Urothelium cell line (cell line): ENCODE results near the gene CFAP206.

ENCODE experiments used
- DNase-seq: peaks from one replicate; pipeline ENCODE4 v3.0.0; 2011; ENCODE audit warnings: low spot score, mixed read lengths
- FAIRE-seq: peaks from 2 replicates; lab custom pipeline; 2011; peaks lifted over from hg19 to GRCh38; lab: Jason Lieb, UNC

CFAP206 gene

GRCh38 chr6:87407901-87408720 is at the start of gene CFAP206:
Gene CFAP206 (plus strand): TSS chr6:87407972. CDS start chr6:87409840, 1,868 bp downstream.
- FAIRE-seq (no peak), DNase-seq (peak; percentile 76)

- FAIRE-seq = no peak
- DNase-seq = no peak
Observed at GRCh38 chr6:87364602-87365252, 43.0 kb upstream of the CFAP206 start.

- FAIRE-seq (no peak), DNase-seq (no peak)
Observed at GRCh38 chr6:87366072-87366827, 41.5 kb upstream of the CFAP206 start.

GRCh38 chr6:87366899-87367298 is 40.9 kb upstream of the CFAP206 start:
- DNase-seq = no peak
- FAIRE-seq = no peak

GRCh38 chr6:87373377-87373776 is 34.4 kb upstream of the CFAP206 start:
- FAIRE-seq (no peak), DNase-seq (no peak)

GRCh38 chr6:87375315-87375714 is 32.5 kb upstream of the CFAP206 start:
- FAIRE-seq (no peak), DNase-seq (no peak)

GRCh38 chr6:87376643-87377042 is 31.1 kb upstream of the CFAP206 start:
- DNase-seq (no peak), FAIRE-seq (no peak)

GRCh38 chr6:87378947-87379346 is 28.8 kb upstream of the CFAP206 start:
- DNase-seq (no peak), FAIRE-seq (no peak)

- DNase-seq = no peak
- FAIRE-seq = no peak
Observed at GRCh38 chr6:87382861-87383260, 24.9 kb upstream of the CFAP206 start.

GRCh38 chr6:87384038-87384437 is 23.7 kb upstream of the CFAP206 start:
- DNase-seq = no peak

GRCh38 chr6:87384449-87384848 is 23.3 kb upstream of the CFAP206 start:
- FAIRE-seq (no peak), DNase-seq (no peak)

More at GRCh38 chr6:87384038-87384437, 23.7 kb upstream of the CFAP206 start:
- FAIRE-seq = no peak

GRCh38 chr6:87391334-87391733 is 16.4 kb upstream of the CFAP206 start:
- DNase-seq = peak; percentile 7
- no peak for FAIRE-seq

- DNase-seq (peak; percentile 8), FAIRE-seq (no peak)
Observed at GRCh38 chr6:87393026-87393622, 14.6 kb upstream of the CFAP206 start.

GRCh38 chr6:87395431-87395830 is 12.3 kb upstream of the CFAP206 start:
- no peak for FAIRE-seq
- no peak for DNase-seq

- no peak for DNase-seq
- no peak for FAIRE-seq
Observed at GRCh38 chr6:87396595-87397392, 11.0 kb upstream of the CFAP206 start.

- DNase-seq (no peak), FAIRE-seq (no peak)
Observed at GRCh38 chr6:87397656-87398055, 10.1 kb upstream of the CFAP206 start.

- DNase-seq (no peak), FAIRE-seq (no peak)
Observed at GRCh38 chr6:87401832-87402231, 5.9 kb upstream of the CFAP206 start.

GRCh38 chr6:87407561-87407900 is 241 bp upstream of the CFAP206 start:
- DNase-seq (no peak), FAIRE-seq (no peak)

GRCh38 chr6:87408721-87409155 is 966 bp downstream of the CFAP206 start:
- DNase-seq = no peak

GRCh38 chr6:87419266-87419665 is 11.5 kb downstream of the CFAP206 start:
- DNase-seq (no peak), FAIRE-seq (no peak)

More at GRCh38 chr6:87408721-87409155, 966 bp downstream of the CFAP206 start:
- no peak for FAIRE-seq
